Spinal cord (tissue), 10 donors: Measurements from ENCODE around the gene CCDC60. TPM values are rescaled to one million over a fixed set of nuclear protein-coding genes. Genes with fewer than 3 reads are reported as not detected.

Experiments
- DNase-seq, 6 donors: peaks; one replicate each; pipeline versions ENCODE4 v3.0.0 to v3.0.0-alpha.2; 2013 to 2015; ENCODE audit warnings: low spot score in 6 of 6, low read depth in 4 of 6
- H3K27ac ChIP-seq: one replicate; pipeline ENCODE4 v1.5.1; 2013; ENCODE audit warnings: low read depth, low read length, control low read depth
- H3K27me3 ChIP-seq: one replicate; pipeline ENCODE4 v1.6.1; 2013; ENCODE audit warnings: low read length; ENCODE audit not compliant: control insufficient read depth, insufficient read depth
- H3K36me3 ChIP-seq: one replicate; pipeline ENCODE4 v1.6.1; 2013; ENCODE audit warnings: low read length; ENCODE audit not compliant: control insufficient read depth, insufficient read depth
- H3K4me1 ChIP-seq: one replicate; pipeline ENCODE4 v1.6.1; 2013; ENCODE audit warnings: low read length; ENCODE audit not compliant: control insufficient read depth, insufficient read depth
- H3K4me3 ChIP-seq: one replicate; pipeline ENCODE4 v1.5.1; 2013; ENCODE audit warnings: low read depth, low read length, control low read depth
- H3K9me3 ChIP-seq: one replicate; pipeline ENCODE4 v1.6.1; 2013; ENCODE audit warnings: low read length; ENCODE audit not compliant: control insufficient read depth, insufficient read depth
- WGBS: methylation state at CpG from one replicate; pipeline ENCODE4 v1.1.5; 2013; ENCODE audit warnings: missing lambda C conversion rate; ENCODE audit not compliant: insufficient coverage; 5-methylcytosine and 5-hydroxymethylcytosine counted together
- polyA plus RNA-seq, 2 donors: library from polyadenylated mRNA; unstranded; fragments of 120-200 nt; gene quantifications; one replicate each; pipeline ENCODE4 v1.2.1, GENCODE V29; 2013; ENCODE audit not compliant: insufficient read length in 2 of 2
- total RNA-seq, 2 donors: library from RNA; depleted of rRNA in 1 of 2; stranded (reverse); fragments of 120-200 nt in 1 of 2; fragments of >200 nt in 1 of 2; gene quantifications; one replicate each; pipeline versions ENCODE4 v1.2.3 to v1.2.4, GENCODE V29; 2013 to 2014
- donor health status: healthy.

Gene CCDC60
- total and polyA plus RNA-seq, 4 donors = 0.50 to 3.7 (median 0.89) TPM

GRCh38 chr12:119540476-119540875 lies 205.9 kb downstream of the CCDC60 start:
- no peak for DNase-seq
- Histone ChIP-seq H3K36me3 (no peaks in the 10 kb centered on the region), H3K4me3 (no peak overlapping the region), H3K27ac (no peak overlapping the region), H3K27me3 (no peaks in the 10 kb centered on the region), H3K9me3 (no peaks in the 10 kb centered on the region), H3K4me1 (no peaks in the 10 kb centered on the region)
- WGBS = 100% methylated on average over 1 of the region's 3 CpGs

DNA sequence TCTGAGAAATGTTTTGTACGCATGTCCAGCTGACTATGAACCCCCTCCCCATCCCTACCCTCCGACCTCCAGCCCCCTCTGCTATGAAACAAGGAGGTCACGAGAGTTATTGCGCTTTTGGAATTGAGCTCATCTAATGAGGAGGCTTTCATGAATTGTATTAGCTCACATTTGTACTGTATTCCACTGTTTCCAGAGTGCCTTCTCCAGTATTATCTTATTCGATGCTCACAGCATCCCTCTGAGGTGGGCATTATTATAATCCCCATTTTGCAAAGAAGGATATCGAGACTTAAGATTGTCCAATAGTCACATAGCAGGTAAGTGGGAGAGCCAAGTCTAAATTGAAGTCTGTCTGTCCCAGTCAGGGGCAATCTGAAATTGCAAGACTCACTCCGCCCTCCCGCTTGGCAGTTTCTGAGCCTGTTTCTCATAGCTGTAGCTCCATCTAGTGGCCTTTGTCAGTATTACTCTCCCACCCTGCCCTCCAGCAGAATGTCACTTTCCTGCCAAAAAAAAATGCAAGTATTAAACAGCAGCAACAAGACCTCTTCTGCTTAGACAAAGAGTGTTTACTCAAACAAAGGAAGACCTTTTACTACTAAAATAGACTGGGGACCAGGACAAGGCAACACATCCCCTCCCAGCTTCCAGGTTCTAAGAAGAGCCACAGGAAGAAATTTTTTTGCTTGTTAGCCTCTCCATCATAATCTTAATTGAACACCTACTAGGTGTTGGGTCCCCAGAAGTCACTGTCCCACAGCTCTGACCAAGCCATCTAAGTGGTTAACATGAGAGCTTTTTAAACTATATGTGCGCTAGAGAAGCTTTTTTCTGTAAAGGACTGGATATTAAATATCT lies 210.5 kb downstream of the CCDC60 start:
- peak; percentile 63 to 96 (median 72) for DNase-seq
- Histone ChIP-seq H3K27ac (no peak overlapping the region), H3K27me3 (peaks cover 2% of the 10 kb centered on the region), H3K4me3 (no peak overlapping the region), H3K4me1 (no peaks in the 10 kb centered on the region), H3K9me3 (no peaks in the 10 kb centered on the region), H3K36me3 (no peaks in the 10 kb centered on the region)
- 0% methylated on average over 2 of the region's 9 CpGs for WGBS

- Histone ChIP-seq H3K27ac (no peak overlapping the region), H3K9me3 (no peaks in the 10 kb centered on the region), H3K36me3 (no peaks in the 10 kb centered on the region), H3K4me3 (no peak overlapping the region), H3K27me3 (peaks cover 2% of the 10 kb centered on the region), H3K4me1 (no peaks in the 10 kb centered on the region)
- DNase-seq = no peak
Measured at GRCh38 chr12:119546340-119546739, 211.8 kb downstream of the CCDC60 start.

DNA sequence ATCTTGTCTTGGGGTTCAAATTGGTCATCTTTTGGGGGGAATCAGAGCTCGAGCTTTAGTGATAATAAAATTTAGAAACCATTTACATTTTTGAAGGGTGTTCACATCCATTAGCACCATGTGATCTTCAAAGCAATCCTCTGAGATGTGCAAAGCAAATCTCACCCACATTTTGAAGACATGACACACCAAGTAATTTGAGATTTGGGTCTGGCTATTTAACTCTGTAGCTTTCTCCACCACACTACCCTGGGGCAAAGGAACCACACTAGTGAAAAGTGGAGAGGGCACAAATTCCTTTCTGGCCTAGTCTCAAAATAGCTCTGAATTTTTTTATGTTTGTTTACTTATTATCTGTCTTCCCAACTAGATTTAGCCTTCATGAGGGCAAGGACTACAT lies 212.5 kb downstream of the CCDC60 start:
- DNase-seq = no peak
- Histone ChIP-seq H3K27me3 (peaks cover 2% of the 10 kb centered on the region), H3K4me1 (no peaks in the 10 kb centered on the region), H3K4me3 (no peak overlapping the region), H3K36me3 (no peaks in the 10 kb centered on the region), H3K27ac (no peak overlapping the region), H3K9me3 (no peaks in the 10 kb centered on the region)
- WGBS = no CpG with 5 or more reads among the region's 1 CpG

GRCh38 chr12:119556854-119557253 lies 222.3 kb downstream of the CCDC60 start:
- no peaks in the 10 kb centered on the region for H3K36me3 ChIP-seq
- H3K27me3 ChIP-seq = no peaks in the 10 kb centered on the region
- no CpG with 5 or more reads among the region's 1 CpG for WGBS
- no peaks in the 10 kb centered on the region for H3K4me1 ChIP-seq
- H3K4me3 ChIP-seq = no peak overlapping the region
- DNase-seq = no peak
- H3K9me3 ChIP-seq = no peaks in the 10 kb centered on the region
- H3K27ac ChIP-seq = no peak overlapping the region

GRCh38 chr12:119565404-119565803 lies 230.9 kb downstream of the CCDC60 start:
- 94% methylated on average over 3 of the region's 3 CpGs for WGBS
- H3K36me3 ChIP-seq = no peaks in the 10 kb centered on the region

DNA sequence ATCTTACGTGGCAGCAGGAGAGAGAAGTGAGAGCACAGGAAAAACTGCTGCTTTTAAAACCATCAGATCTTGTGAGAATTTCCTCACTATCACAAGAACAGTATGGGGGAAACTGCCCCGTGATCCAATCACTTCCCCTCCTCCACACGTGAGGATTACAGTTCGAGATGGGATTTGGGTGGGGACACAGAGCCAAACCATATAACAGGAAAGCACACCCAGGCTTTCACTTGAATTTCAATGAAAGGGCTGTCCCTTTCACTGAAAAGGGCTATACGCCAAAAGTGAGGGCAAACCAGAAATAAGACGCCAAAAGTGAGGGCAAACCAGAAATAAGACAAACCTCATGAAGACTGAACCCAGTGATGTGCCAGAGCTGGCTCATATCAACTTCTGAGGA lies 236.2 kb downstream of the CCDC60 start:
- Histone ChIP-seq H3K4me1 (no peaks in the 10 kb centered on the region), H3K27me3 (no peaks in the 10 kb centered on the region), H3K9me3 (no peaks in the 10 kb centered on the region), H3K27ac (no peak overlapping the region), H3K36me3 (no peaks in the 10 kb centered on the region), H3K4me3 (no peak overlapping the region)
- no peak for DNase-seq
- WGBS = 66% methylated on average over 2 of the region's 6 CpGs

More at GRCh38 chr12:119565404-119565803, 230.9 kb downstream of the CCDC60 start:
- H3K4me3 ChIP-seq = no peak overlapping the region
- H3K27ac ChIP-seq = no peak overlapping the region
- H3K27me3 ChIP-seq = no peaks in the 10 kb centered on the region
- no peaks in the 10 kb centered on the region for H3K4me1 ChIP-seq
- no peak for DNase-seq
- H3K9me3 ChIP-seq = no peaks in the 10 kb centered on the region

DNA sequence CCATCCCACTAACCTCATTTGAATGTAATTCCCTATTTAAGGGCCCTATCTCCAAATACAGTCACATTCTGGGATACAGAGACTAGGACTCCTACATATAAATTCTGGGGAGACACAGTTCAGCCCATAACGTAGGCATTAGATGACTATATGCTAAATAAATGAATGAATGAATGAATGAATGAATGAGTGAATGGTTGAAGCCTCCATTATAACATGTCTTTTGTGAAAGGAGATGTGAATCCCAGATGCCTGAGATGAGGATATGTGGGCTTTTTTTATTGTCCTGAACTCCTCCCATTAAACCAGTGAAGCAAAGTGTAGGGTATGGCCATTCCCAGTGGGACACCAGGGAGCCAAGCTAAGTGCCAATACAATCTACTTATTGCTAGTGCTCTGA lies 238.6 kb downstream of the CCDC60 start:
- H3K4me1 ChIP-seq = no peaks in the 10 kb centered on the region
- no peaks in the 10 kb centered on the region for H3K9me3 ChIP-seq
- H3K36me3 ChIP-seq = no peaks in the 10 kb centered on the region
- no CpG with 5 or more reads among the region's 1 CpG for WGBS
- H3K27me3 ChIP-seq = no peaks in the 10 kb centered on the region
- no peak overlapping the region for H3K27ac ChIP-seq
- H3K4me3 ChIP-seq = no peak overlapping the region
- no peak for DNase-seq

- 76% methylated on average over 1 of the region's 1 CpG for WGBS
Measured at GRCh38 chr12:119574255-119574654, 239.7 kb downstream of the CCDC60 start.

DNA sequence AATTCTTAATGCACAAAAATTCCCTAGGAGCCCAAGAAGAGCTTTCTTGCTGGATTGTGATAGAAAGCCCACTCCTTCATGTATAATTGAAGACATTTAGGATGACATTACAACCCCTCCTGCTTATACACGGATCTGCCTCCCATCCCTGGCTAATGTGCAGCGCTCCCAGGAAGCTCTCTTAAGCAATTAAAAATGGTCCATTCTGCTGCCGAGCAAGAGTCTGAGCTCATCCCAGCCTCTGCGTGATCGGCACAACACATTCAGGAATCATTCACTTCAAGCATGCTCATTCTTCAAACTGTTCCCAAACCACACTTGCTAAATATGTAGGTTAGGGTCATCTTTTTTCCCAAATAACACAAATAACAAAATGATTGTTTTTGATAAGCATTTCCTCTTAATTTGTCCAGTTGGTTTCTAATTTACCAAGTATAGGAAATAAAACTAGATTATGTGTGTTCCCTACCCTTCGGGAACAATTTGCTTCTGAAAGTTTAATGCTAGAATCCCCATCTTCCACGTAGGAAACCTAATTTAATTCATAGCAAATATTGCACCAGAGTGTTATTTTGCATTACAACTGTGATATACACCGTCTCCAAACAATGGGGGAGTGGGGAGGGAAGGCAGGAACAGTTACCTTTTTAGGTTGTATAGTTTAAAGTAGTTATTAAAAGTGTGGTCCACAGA lies 241.7 kb downstream of the CCDC60 start:
- 40% methylated on average over 4 of the region's 8 CpGs for WGBS
- DNase-seq = peak in 2 of 6 donors; percentile 20 to 92
- Histone ChIP-seq H3K27ac (no peak overlapping the region), H3K4me3 (no peak overlapping the region), H3K36me3 (no peaks in the 10 kb centered on the region), H3K4me1 (no peaks in the 10 kb centered on the region), H3K27me3 (no peaks in the 10 kb centered on the region), H3K9me3 (no peaks in the 10 kb centered on the region)

More at GRCh38 chr12:119574255-119574654, 239.7 kb downstream of the CCDC60 start:
- Histone ChIP-seq H3K4me3 (no peak overlapping the region), H3K27me3 (no peaks in the 10 kb centered on the region), H3K27ac (no peak overlapping the region), H3K9me3 (no peaks in the 10 kb centered on the region), H3K4me1 (no peaks in the 10 kb centered on the region), H3K36me3 (no peaks in the 10 kb centered on the region)
- no peak for DNase-seq
